Measurements from ENCODE around the gene GGNBP2.
A peak's percentile ranks its signal among the peaks of the same experiment; 100 is the strongest.

The GGNBP2 gene

GRCh38 chr17:36525888-36526287, 18.8 kb upstream of the GGNBP2 start:
- H3K4me3 ChIP-seq (ENCODE audit: low read length) = no peak overlapping the region
- H3K4me1 ChIP-seq (ENCODE audit: control insufficient read depth, insufficient read depth, low read length) = no peaks in the 10 kb centered on the region
- no peak overlapping the region for H3K9ac ChIP-seq (ENCODE audit: low read length)
- H3K27me3 ChIP-seq (ENCODE audit: control insufficient read depth, insufficient read depth, low read length) = no peaks in the 10 kb centered on the region
- no peak overlapping the region for H3K27ac ChIP-seq (ENCODE audit: low read depth, low read length)
- H3K36me3 ChIP-seq (ENCODE audit: control insufficient read depth, insufficient read depth, low read length) = peaks cover 22% of the 10 kb centered on the region

- no peak overlapping the region for H3K9ac ChIP-seq (ENCODE audit: low read length)
Observed at GRCh38 chr17:36527621-36528250, 17.0 kb upstream of the GGNBP2 start.

GRCh38 chr17:36529121-36529520, 15.6 kb upstream of the GGNBP2 start:
- Histone ChIP-seq H3K4me1 (ENCODE audit: control insufficient read depth, insufficient read depth, low read length) (no peaks in the 10 kb centered on the region), H3K9ac (ENCODE audit: low read length) (no peak overlapping the region), H3K36me3 (ENCODE audit: control insufficient read depth, insufficient read depth, low read length) (peaks cover 23% of the 10 kb centered on the region), H3K27ac (ENCODE audit: low read depth, low read length) (no peak overlapping the region), H3K27me3 (ENCODE audit: control insufficient read depth, insufficient read depth, low read length) (no peaks in the 10 kb centered on the region), H3K4me3 (ENCODE audit: low read length) (no peak overlapping the region)

More at GRCh38 chr17:36527621-36528250, 17.0 kb upstream of the GGNBP2 start:
- Histone ChIP-seq H3K4me1 (ENCODE audit: control insufficient read depth, insufficient read depth, low read length) (no peaks in the 10 kb centered on the region), H3K27ac (ENCODE audit: low read depth, low read length) (no peak overlapping the region), H3K27me3 (ENCODE audit: control insufficient read depth, insufficient read depth, low read length) (no peaks in the 10 kb centered on the region), H3K36me3 (ENCODE audit: control insufficient read depth, insufficient read depth, low read length) (peaks cover 23% of the 10 kb centered on the region), H3K4me3 (ENCODE audit: low read length) (no peak overlapping the region)

GRCh38 chr17:36532435-36532975, 12.2 kb upstream of the GGNBP2 start:
- H3K36me3 ChIP-seq (ENCODE audit: control insufficient read depth, insufficient read depth, low read length) = peaks cover 7% of the 10 kb centered on the region
- no peak overlapping the region for H3K4me3 ChIP-seq (ENCODE audit: low read length)
- H3K9ac ChIP-seq (ENCODE audit: low read length) = no peak overlapping the region
- peaks cover 3% of the 10 kb centered on the region for H3K4me1 ChIP-seq (ENCODE audit: control insufficient read depth, insufficient read depth, low read length)
- H3K27me3 ChIP-seq (ENCODE audit: control insufficient read depth, insufficient read depth, low read length) = no peaks in the 10 kb centered on the region
- no peak overlapping the region for H3K27ac ChIP-seq (ENCODE audit: low read depth, low read length)

GRCh38 chr17:36533935-36534839, 10.5 kb upstream of the GGNBP2 start:
- no peaks in the 10 kb centered on the region for H3K27me3 ChIP-seq (ENCODE audit: control insufficient read depth, insufficient read depth, low read length)
- H3K4me1 ChIP-seq (ENCODE audit: control insufficient read depth, insufficient read depth, low read length) = peaks cover 3% of the 10 kb centered on the region
- H3K9ac ChIP-seq (ENCODE audit: low read length) = peak overlapping the region; percentile 69
- H3K36me3 ChIP-seq (ENCODE audit: control insufficient read depth, insufficient read depth, low read length) = peaks cover 2% of the 10 kb centered on the region
- peak overlapping the region; percentile 79 for H3K4me3 ChIP-seq (ENCODE audit: low read length)
- peak overlapping the region; percentile 91 for H3K27ac ChIP-seq (ENCODE audit: low read depth, low read length)

- Histone ChIP-seq H3K27ac (ENCODE audit: low read depth, low read length) (peak within 1 kb of the TSS; percentile 91), H3K36me3 (ENCODE audit: control insufficient read depth, insufficient read depth, low read length) (peaks cover 2% of the 10 kb centered on the region)
Observed at GRCh38 chr17:36534840-36535668, 9.7 kb upstream of the GGNBP2 start, which contains the start of the genes MYO19 and PIGW. Gene MYO19, minus strand, starts transcription at chr17:36534868. Its CDS starts 2,330 bp downstream, at chr17:36532538. Gene PIGW, plus strand, starts transcription at chr17:36534987. Its CDS starts 2,115 bp downstream, at chr17:36537102.

GRCh38 chr17:36535669-36536081, 9.0 kb upstream of the GGNBP2 start:
- H3K4me1 ChIP-seq (ENCODE audit: control insufficient read depth, insufficient read depth, low read length) = peaks cover 3% of the 10 kb centered on the region
- peak overlapping the region; percentile 79 for H3K4me3 ChIP-seq (ENCODE audit: low read length)
- H3K27ac ChIP-seq (ENCODE audit: low read depth, low read length) = peak overlapping the region; percentile 91
- peaks cover 2% of the 10 kb centered on the region for H3K36me3 ChIP-seq (ENCODE audit: control insufficient read depth, insufficient read depth, low read length)
- no peaks in the 10 kb centered on the region for H3K27me3 ChIP-seq (ENCODE audit: control insufficient read depth, insufficient read depth, low read length)
- peak overlapping the region; percentile 16 for H3K9ac ChIP-seq (ENCODE audit: low read length)

More at GRCh38 chr17:36534840-36535668, 9.7 kb upstream of the GGNBP2 start, which contains the start of the genes MYO19 and PIGW:
- H3K27me3 ChIP-seq (ENCODE audit: control insufficient read depth, insufficient read depth, low read length) = no peaks in the 10 kb centered on the region
- H3K4me3 ChIP-seq (ENCODE audit: low read length) = peak within 1 kb of the TSS; percentile 79
- peak within 1 kb of the TSS; percentile 88 for H3K9ac ChIP-seq (ENCODE audit: low read length)
- H3K4me1 ChIP-seq (ENCODE audit: control insufficient read depth, insufficient read depth, low read length) = peaks cover 3% of the 10 kb centered on the region

- H3K27ac ChIP-seq (ENCODE audit: low read depth, low read length) = no peak overlapping the region
- no peaks in the 10 kb centered on the region for H3K27me3 ChIP-seq (ENCODE audit: control insufficient read depth, insufficient read depth, low read length)
- no peaks in the 10 kb centered on the region for H3K36me3 ChIP-seq (ENCODE audit: control insufficient read depth, insufficient read depth, low read length)
- peaks cover 3% of the 10 kb centered on the region for H3K4me1 ChIP-seq (ENCODE audit: control insufficient read depth, insufficient read depth, low read length)
- no peak overlapping the region for H3K9ac ChIP-seq (ENCODE audit: low read length)
- H3K4me3 ChIP-seq (ENCODE audit: low read length) = no peak overlapping the region
Observed at GRCh38 chr17:36540696-36541095, 4.0 kb upstream of the GGNBP2 start.

- H3K4me1 ChIP-seq (ENCODE audit: control insufficient read depth, insufficient read depth, low read length) = peaks cover 19% of the 10 kb centered on the region
Observed at GRCh38 chr17:36542755-36543154, 2.0 kb upstream of the GGNBP2 start.

GRCh38 chr17:36544044-36544306, 744 bp upstream of the GGNBP2 start:
- Histone ChIP-seq H3K27ac (ENCODE audit: low read depth, low read length) (peak overlapping the region; percentile 88), H3K9ac (ENCODE audit: low read length) (peak overlapping the region; percentile 72), H3K27me3 (ENCODE audit: control insufficient read depth, insufficient read depth, low read length) (no peaks in the 10 kb centered on the region), H3K4me3 (ENCODE audit: low read length) (peak overlapping the region; percentile 79), H3K36me3 (ENCODE audit: control insufficient read depth, insufficient read depth, low read length) (no peaks in the 10 kb centered on the region), H3K4me1 (ENCODE audit: control insufficient read depth, insufficient read depth, low read length) (peaks cover 19% of the 10 kb centered on the region)

More at GRCh38 chr17:36542755-36543154, 2.0 kb upstream of the GGNBP2 start:
- Histone ChIP-seq H3K27me3 (ENCODE audit: control insufficient read depth, insufficient read depth, low read length) (no peaks in the 10 kb centered on the region), H3K4me3 (ENCODE audit: low read length) (no peak overlapping the region), H3K27ac (ENCODE audit: low read depth, low read length) (no peak overlapping the region), H3K9ac (ENCODE audit: low read length) (no peak overlapping the region), H3K36me3 (ENCODE audit: control insufficient read depth, insufficient read depth, low read length) (no peaks in the 10 kb centered on the region)

- peaks cover 19% of the 10 kb centered on the region for H3K4me1 ChIP-seq (ENCODE audit: control insufficient read depth, insufficient read depth, low read length)
- peak overlapping the region; percentile 94 for H3K9ac ChIP-seq (ENCODE audit: low read length)
- peak overlapping the region; percentile 88 for H3K4me3 ChIP-seq (ENCODE audit: low read length)
- no peaks in the 10 kb centered on the region for H3K27me3 ChIP-seq (ENCODE audit: control insufficient read depth, insufficient read depth, low read length)
- no peaks in the 10 kb centered on the region for H3K36me3 ChIP-seq (ENCODE audit: control insufficient read depth, insufficient read depth, low read length)
- H3K27ac ChIP-seq (ENCODE audit: low read depth, low read length) = peak overlapping the region; percentile 88
Observed at GRCh38 chr17:36545077-36545464, 352 bp downstream of the GGNBP2 start.
